ENCODE results near the gene ADH4.

- TF ChIP-seq FOSL1 (IDR thresholded peaks at IDR 0.05; ENCODE audit: low read depth) (no peak), EZH2 (IDR thresholded peaks at IDR 0.05) (no peak)
- TF ChIP-seq, protein P1, sequence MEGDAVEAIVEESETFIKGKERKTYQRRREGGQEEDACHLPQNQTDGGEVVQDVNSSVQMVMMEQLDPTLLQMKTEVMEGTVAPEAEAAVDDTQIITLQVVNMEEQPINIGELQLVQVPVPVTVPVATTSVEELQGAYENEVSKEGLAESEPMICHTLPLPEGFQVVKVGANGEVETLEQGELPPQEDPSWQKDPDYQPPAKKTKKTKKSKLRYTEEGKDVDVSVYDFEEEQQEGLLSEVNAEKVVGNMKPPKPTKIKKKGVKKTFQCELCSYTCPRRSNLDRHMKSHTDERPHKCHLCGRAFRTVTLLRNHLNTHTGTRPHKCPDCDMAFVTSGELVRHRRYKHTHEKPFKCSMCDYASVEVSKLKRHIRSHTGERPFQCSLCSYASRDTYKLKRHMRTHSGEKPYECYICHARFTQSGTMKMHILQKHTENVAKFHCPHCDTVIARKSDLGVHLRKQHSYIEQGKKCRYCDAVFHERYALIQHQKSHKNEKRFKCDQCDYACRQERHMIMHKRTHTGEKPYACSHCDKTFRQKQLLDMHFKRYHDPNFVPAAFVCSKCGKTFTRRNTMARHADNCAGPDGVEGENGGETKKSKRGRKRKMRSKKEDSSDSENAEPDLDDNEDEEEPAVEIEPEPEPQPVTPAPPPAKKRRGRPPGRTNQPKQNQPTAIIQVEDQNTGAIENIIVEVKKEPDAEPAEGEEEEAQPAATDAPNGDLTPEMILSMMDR (IDR thresholded peaks at IDR 0.05 in 2 of 3, conservative IDR thresholded peaks at IDR 0.05 in 1 of 3; ENCODE audit: borderline replicate concordance in 1 of 3, insufficient read depth in 1 of 3, low read depth in 2 of 3, low read length in 2 of 3): no peak
Observed at GRCh38 chr4:99151452-99151851, 7.4 kb upstream of the ADH4 start.
